ENCODE results near the gene FAM83C. TPM values are rescaled to one million over a fixed set of nuclear protein-coding genes. Genes with fewer than 3 reads are reported as not detected.

FAM83C gene
- total RNA-seq (2021; ENCODE audit: unreplicated experiment) (not detected), Bru-seq, nascent RNA (not detected), BruChase-seq, experiment 1, labeled RNA remaining after a 6-hour chase (percentile 50 among the genes with signal in this experiment), BruChase-seq, experiment 2, labeled RNA remaining after a 2-hour chase (percentile 16 among the genes with signal in this experiment)
- polyA plus RNA-seq (2012): not detected in 2 replicates
- long read RNA-seq: 0 reads

GRCh38 chr20:35291654-35292503, at the start of gene FAM83C:
Gene FAM83C, minus strand, starts transcription at chr20:35292425. Its CDS starts 121 bp downstream, at chr20:35292304.
- Histone ChIP-seq H2AFZ (ENCODE audit: low read depth, low read length, poor library complexity, severe bottlenecking) (no peak within 1 kb of the TSS), H3K4me3 (replicated peaks in 1 of 2; ENCODE audit: low read depth in 1 of 2, low read length in 2 of 2) (no peak within 1 kb of the TSS), H3K79me2 (ENCODE audit: insufficient read depth, low read length) (no peaks in the 10 kb centered on the region), H3K4me1 (ENCODE audit: control insufficient read depth in 1 of 2, insufficient read depth in 2 of 2, low read length in 2 of 2) (peaks cover 0 to 2% of the 10 kb centered on the region in 2 experiments; a peak in 2 of 4 replicates), H3K4me2 (ENCODE audit: low read length) (no peak within 1 kb of the TSS), H3K9me2 (ENCODE audit: insufficient read depth) (no peaks in the 10 kb centered on the region), H3K9ac (ENCODE audit: low read length) (no peak within 1 kb of the TSS), H4K20me1 (ENCODE audit: insufficient read depth) (no peaks in the 10 kb centered on the region), H3K9me3 (ENCODE audit: control insufficient read depth in 1 of 2, insufficient read depth in 1 of 2, low read depth in 1 of 2, low read length in 2 of 2) (no peaks in the 10 kb centered on the region), H3K36me3 (ENCODE audit: control insufficient read depth in 1 of 2, insufficient read depth in 2 of 2, low read length in 2 of 2) (no peaks in the 10 kb centered on the region), H3K27me3 (ENCODE audit: insufficient read depth, low read length) (no peaks in the 10 kb centered on the region), H3K27ac (ENCODE audit: low read depth, low read length) (no peak within 1 kb of the TSS)
- ChIA-PET CTCF (interaction anchor here (5.2 kb wide), 1 partner anchor 13 kb away, joined by 27 read pairs; no protein-coding TSS in a partner anchor), POLR2A (no interaction called here), RAD21 (ENCODE audit: low non-redundant PET in 1 of 2, low total read pairs in 2 of 2, uncharacterized antibody in 2 of 2, unreplicated experiment in 2 of 2) (no interaction called here)
- ATAC-seq: no peak
- no peak for DNase-seq (ENCODE audit: low read depth, low spot score)
- no TSS peak for BruUV-seq (replicated peaks)
- intact Hi-C loops (cut with micrococcal nuclease): no loop called here
- TF ChIP-seq EZH2 (IDR thresholded peaks at IDR 0.05): no peak
- no peak for TF ChIP-seq ATF3 (IDR thresholded peaks at IDR 0.05)

GRCh38 chr20:35341366-35342028, 49.3 kb upstream of the FAM83C start:
- Histone ChIP-seq H3K4me3 (replicated peaks in 1 of 2; ENCODE audit: low read depth in 1 of 2, low read length in 2 of 2) (no peak overlapping the region), H3K9me3 (ENCODE audit: control insufficient read depth in 1 of 2, insufficient read depth in 1 of 2, low read depth in 1 of 2, low read length in 2 of 2) (no peaks in the 10 kb centered on the region), H3K79me2 (ENCODE audit: insufficient read depth, low read length) (no peaks in the 10 kb centered on the region), H3K27me3 (ENCODE audit: insufficient read depth, low read length) (no peaks in the 10 kb centered on the region), H3K4me2 (ENCODE audit: low read length) (no peak overlapping the region), H3K36me3 (ENCODE audit: control insufficient read depth in 1 of 2, insufficient read depth in 2 of 2, low read length in 2 of 2) (peaks cover under 1 to 19% of the 10 kb centered on the region in 2 experiments; a peak in 1 of 4 replicates), H3K9me2 (ENCODE audit: insufficient read depth) (no peaks in the 10 kb centered on the region), H2AFZ (ENCODE audit: low read depth, low read length, poor library complexity, severe bottlenecking) (no peak overlapping the region), H3K9ac (ENCODE audit: low read length) (no peak overlapping the region), H3K4me1 (ENCODE audit: control insufficient read depth in 1 of 2, insufficient read depth in 2 of 2, low read length in 2 of 2) (peaks cover 0 to 7% of the 10 kb centered on the region in 2 experiments; a peak in 1 of 4 replicates), H3K27ac (ENCODE audit: low read depth, low read length) (no peak overlapping the region), H4K20me1 (ENCODE audit: insufficient read depth) (no peaks in the 10 kb centered on the region)
- CTCF ChIA-PET: interaction anchor here (1.2 to 1.5 kb wide), 3 partner anchors 12 to 106 kb away, joined by 4 to 8 read pairs (median 4); no protein-coding TSS in a partner anchor
- ATAC-seq (no peak), DNase-seq (ENCODE audit: low read depth, low spot score) (no peak)
- BruUV-seq (replicated peaks): no TSS peak
- POLR2A ChIA-PET: interaction anchor here (1.1 kb wide), 1 partner anchor 23 kb away, joined by 3 read pairs; no protein-coding TSS in a partner anchor
- intact Hi-C loops (cut with micrococcal nuclease): no loop called here
- TF ChIP-seq POLR2AphosphoS5 (IDR thresholded peaks at IDR 0.05; ENCODE audit: low read depth, low read length): no peak
- no peak for TF ChIP-seq ZNF274 (IDR thresholded peaks at IDR 0.05; ENCODE audit: low read depth, low read length)
- TF ChIP-seq CEBPB (IDR thresholded peaks at IDR 0.05; ENCODE audit: low read depth): no peak
- no peak for TF ChIP-seq FOSL1 (IDR thresholded peaks at IDR 0.05; ENCODE audit: low read depth)
- TF ChIP-seq JUND (IDR thresholded peaks at IDR 0.05): no peak
- no peak for TF ChIP-seq SIN3A (IDR thresholded peaks at IDR 0.05; ENCODE audit: low read depth)
- no peak for TF ChIP-seq SP1 (IDR thresholded peaks at IDR 0.05; ENCODE audit: low read depth)
- TF ChIP-seq EGR1 (IDR thresholded peaks at IDR 0.05; ENCODE audit: low read depth): no peak
- no peak for TF ChIP-seq CBX3 (IDR thresholded peaks at IDR 0.05; ENCODE audit: low read depth)
- no peak for TF ChIP-seq TCF7L2 (IDR thresholded peaks at IDR 0.05; ENCODE audit: borderline replicate concordance, extremely low read depth, insufficient read depth, insufficient read length)
- RAD21 ChIA-PET (ENCODE audit: low non-redundant PET in 1 of 2, low total read pairs in 2 of 2, uncharacterized antibody in 2 of 2, unreplicated experiment in 2 of 2): no interaction called here
